Stomach smooth muscle (tissue), 2 donors: ENCODE measurements around the gene C19orf25.
"Not testable (repeated sequence)": the region's sequence is repeated elsewhere in the genome, so short reads cannot be mapped to it uniquely, and the experiment has no call there.

ENCODE experiments used
- H3K27ac ChIP-seq: one replicate; pipeline ENCODE4 v1.7.0; 2013; ENCODE audit warnings: mild to moderate bottlenecking, low read length, inconsistent platforms
- H3K27me3 ChIP-seq, 2 donors: one replicate each; pipeline ENCODE4 v1.7.0; 2013; ENCODE audit warnings: low read length in 2 of 2; ENCODE audit not compliant: insufficient read depth in 2 of 2, control insufficient read depth in 1 of 2
- H3K36me3 ChIP-seq, 2 donors: one replicate each; pipeline ENCODE4 v1.7.0; 2013; ENCODE audit warnings: low read length in 2 of 2; ENCODE audit not compliant: control insufficient read depth in 2 of 2, insufficient read depth in 2 of 2
- H3K4me1 ChIP-seq: one replicate; pipeline ENCODE4 v1.7.0; 2013; ENCODE audit warnings: low read length; ENCODE audit not compliant: control insufficient read depth, insufficient read depth
- H3K4me3 ChIP-seq, 2 donors: one replicate each; pipeline ENCODE4 v1.7.0; 2013; ENCODE audit warnings: low read length in 2 of 2
- H3K9ac ChIP-seq, 2 donors: one replicate each; pipeline ENCODE4 v1.7.0; 2013; ENCODE audit warnings: low read length in 2 of 2, mild to moderate bottlenecking in 1 of 2
- H3K9me3 ChIP-seq, 2 donors: one replicate each; pipeline ENCODE4 v1.7.0; 2013; ENCODE audit warnings: low read length in 2 of 2; ENCODE audit not compliant: control insufficient read depth in 2 of 2
- donor health status: healthy.
- donor health status: Pancreatic carcinoma.

Gene C19orf25

DNA sequence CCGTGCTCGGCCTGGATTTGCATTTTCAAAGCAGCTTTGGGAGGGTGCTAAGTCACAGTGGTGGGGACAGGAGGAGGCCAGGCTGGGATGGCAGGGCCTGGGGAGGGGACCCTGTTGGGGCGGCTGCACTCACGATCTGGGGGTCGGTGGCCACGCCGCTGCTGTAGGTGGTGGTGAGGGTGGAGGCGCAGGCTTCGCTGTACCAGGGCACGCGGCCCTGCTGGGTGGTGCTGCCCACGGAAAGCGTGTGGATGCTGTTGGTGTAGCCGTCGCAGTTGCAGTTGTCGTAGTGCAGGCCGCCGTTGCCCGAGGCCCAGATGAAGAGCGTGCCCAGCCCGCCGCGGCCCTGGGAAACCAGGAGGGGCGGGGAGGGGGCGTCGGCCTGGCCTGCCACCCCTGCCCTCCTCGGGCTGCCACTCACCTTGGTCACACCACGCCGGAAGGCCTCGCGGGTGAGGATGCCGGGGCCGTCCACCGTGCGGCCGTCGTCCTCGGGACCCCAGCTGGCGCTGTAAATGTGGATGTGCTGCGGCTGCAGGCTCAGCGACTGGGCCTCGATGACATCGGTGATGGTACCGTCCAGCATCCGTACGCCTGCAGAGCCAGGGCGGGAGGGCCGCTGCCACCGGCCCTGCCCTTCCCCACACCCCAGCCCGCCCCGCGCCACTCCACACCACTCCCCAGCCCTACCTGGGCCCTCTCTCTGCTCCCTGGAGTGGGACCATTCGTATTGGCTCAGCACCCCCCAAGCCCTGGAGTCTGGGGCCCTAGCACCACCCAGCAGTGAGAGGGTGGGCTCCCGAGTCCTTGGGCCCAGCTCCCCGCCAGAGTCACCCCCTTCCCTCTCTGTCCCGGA, 7.9 kb upstream of the C19orf25 start:
- Histone ChIP-seq H3K27ac (no peak overlapping the region), H3K9me3 (no peaks in the 10 kb centered on the region), H3K4me3 (no peak overlapping the region), H3K36me3 (no peaks in the 10 kb centered on the region), H3K9ac (no peak overlapping the region), H3K4me1 (peaks cover 19% of the 10 kb centered on the region), H3K27me3 (peaks cover 4 to 5% of the 10 kb centered on the region in 2 donors)

DNA sequence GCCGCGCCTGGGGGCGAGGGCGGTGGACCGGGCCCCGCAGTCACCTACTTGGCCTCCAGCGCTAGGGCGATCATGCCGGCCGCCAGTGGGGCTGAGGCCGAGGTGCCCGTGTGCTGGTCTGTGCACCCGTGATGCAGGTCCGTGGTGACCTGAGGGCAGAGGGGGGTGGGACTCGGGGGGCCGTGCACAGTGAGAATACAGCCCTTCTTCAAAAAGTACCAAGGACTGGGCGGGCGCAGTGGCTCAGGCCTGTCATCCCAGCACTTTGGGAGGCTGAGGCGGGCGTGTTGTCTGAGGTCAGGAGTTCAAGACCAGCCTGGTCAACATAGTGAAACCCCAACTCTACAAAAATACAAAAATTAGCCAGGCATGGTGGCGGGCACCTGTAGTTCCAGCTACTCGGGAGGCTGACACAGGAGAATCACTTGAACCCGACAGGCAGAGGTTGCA, 5.0 kb upstream of the C19orf25 start:
- H3K9ac ChIP-seq = no peak overlapping the region
- H3K4me1 ChIP-seq = peaks cover 6% of the 10 kb centered on the region
- H3K4me3 ChIP-seq = no peak overlapping the region
- H3K9me3 ChIP-seq = no peaks in the 10 kb centered on the region
- H3K27me3 ChIP-seq = no peaks in the 10 kb centered on the region
- no peaks in the 10 kb centered on the region for H3K36me3 ChIP-seq
- H3K27ac ChIP-seq = no peak overlapping the region

- Histone ChIP-seq H3K4me1 (peaks cover 9% of the 10 kb centered on the region), H3K27ac (no peak overlapping the region), H3K36me3 (no peaks in the 10 kb centered on the region), H3K4me3 (no peak overlapping the region), H3K9ac (no peak overlapping the region), H3K9me3 (no peaks in the 10 kb centered on the region), H3K27me3 (no peaks in the 10 kb centered on the region)
Measured at GRCh38 chr19:1483131-1483978, 4.3 kb upstream of the C19orf25 start.

- no peak overlapping the region for H3K4me3 ChIP-seq
- H3K27me3 ChIP-seq = no peaks in the 10 kb centered on the region
- peaks cover 15% of the 10 kb centered on the region for H3K4me1 ChIP-seq
- H3K36me3 ChIP-seq = no peaks in the 10 kb centered on the region
- no peak overlapping the region for H3K9ac ChIP-seq
- H3K27ac ChIP-seq = no peak overlapping the region
- H3K9me3 ChIP-seq = no peaks in the 10 kb centered on the region
Measured at GRCh38 chr19:1482361-1483130, 3.5 kb upstream of the C19orf25 start.

DNA sequence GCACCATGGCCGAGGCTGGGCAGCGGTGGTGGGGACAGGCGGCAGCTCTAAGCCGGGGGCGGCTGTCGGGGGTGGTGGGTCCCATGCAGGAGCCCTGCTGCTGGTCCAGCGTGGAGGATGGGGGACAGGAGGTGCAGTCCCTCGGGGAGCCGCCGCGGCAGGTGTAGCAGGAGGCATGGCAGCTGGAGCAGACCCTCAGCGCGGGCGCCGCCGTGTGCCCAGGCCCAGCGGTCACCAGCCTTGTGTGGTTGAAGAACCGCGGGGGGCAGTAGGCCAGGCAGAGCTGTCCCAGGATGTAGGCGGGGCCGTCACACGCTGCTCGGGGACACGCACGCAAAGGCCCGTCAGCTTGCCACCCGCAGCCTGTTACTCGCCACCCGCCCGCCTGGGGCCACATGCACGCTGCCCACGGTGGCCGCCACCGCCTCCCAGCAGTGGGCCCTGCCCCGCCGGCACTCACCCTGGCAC, 2.9 kb upstream of the C19orf25 start:
- peaks cover 18% of the 10 kb centered on the region for H3K4me1 ChIP-seq
- H3K27me3 ChIP-seq = no peaks in the 10 kb centered on the region

DNA sequence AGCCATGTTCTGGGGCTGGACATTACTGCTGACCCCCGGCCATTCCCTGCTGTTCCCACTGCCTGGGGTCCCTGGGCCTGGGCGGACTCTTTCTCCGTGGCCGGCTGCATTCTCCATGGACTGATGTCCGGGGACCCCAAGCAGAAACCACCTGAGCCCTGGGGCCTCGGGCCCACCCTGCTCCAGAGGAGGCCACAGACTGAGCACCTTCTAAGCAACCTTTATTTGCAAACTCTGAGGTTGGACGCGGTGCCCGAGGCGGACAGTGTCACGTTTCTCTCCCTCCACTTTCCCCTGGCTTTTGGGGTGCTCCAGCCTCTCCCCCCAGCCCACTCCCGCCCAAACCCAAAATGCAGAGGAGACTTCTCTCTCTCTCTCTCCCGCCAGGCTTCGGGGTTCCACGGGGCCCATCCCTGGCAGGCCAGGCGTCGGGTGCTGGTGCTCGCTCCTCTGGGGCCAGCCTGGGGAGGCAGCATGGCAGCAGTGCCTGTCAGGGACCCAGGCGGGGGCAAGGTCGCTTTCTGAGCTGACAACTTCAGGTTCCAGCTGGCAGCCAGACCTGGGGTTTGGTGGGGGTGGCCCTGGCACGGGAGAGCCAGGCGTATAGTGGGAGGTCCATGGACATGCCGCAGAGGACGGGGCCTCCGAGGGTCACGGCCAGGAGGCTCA, 2.3 kb upstream of the C19orf25 start:
- no peak overlapping the region for H3K27ac ChIP-seq

More for the DNA sequence above, 2.9 kb upstream of the C19orf25 start:
- Histone ChIP-seq H3K27ac (no peak overlapping the region), H3K9me3 (no peaks in the 10 kb centered on the region), H3K4me3 (no peak overlapping the region), H3K9ac (no peak overlapping the region), H3K36me3 (no peaks in the 10 kb centered on the region)

DNA sequence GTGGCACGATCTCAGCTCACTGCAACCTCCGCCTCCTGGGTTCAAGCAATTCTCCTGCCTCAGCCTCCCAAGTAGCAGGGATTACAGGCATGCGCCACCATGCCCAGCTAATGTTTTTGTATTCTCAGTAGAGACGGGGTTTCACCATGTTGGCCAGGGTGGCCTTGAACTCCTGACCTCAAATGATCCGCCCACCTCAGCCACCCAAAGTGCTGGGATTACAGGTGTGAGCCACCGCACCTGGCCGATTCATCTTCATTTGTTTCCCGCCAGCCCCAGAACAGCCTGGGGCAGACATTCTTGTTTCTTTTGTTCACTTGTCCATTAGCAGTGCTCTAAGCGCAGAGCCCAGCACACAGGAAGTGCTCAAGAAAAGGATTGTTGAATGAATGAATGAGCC, 2.0 kb downstream of the C19orf25 start:
- Histone ChIP-seq H3K27me3 (peaks cover 15% of the 10 kb centered on the region in 2 donors), H3K4me1 (peaks cover 23% of the 10 kb centered on the region)
- H3K27ac ChIP-seq, H3K36me3 ChIP-seq, H3K9me3 ChIP-seq, H3K9ac ChIP-seq, H3K4me3 ChIP-seq: not testable (repeated sequence)

More for the DNA sequence above, 2.3 kb upstream of the C19orf25 start:
- Histone ChIP-seq H3K4me1 (peaks cover 18% of the 10 kb centered on the region), H3K4me3 (no peak overlapping the region), H3K9ac (no peak overlapping the region), H3K9me3 (no peaks in the 10 kb centered on the region), H3K27me3 (no peaks in the 10 kb centered on the region), H3K36me3 (peaks cover 0 to 3% of the 10 kb centered on the region in 2 donors)

GRCh38 chr19:1475751-1476437, 3.1 kb downstream of the C19orf25 start:
- peaks cover 4% of the 10 kb centered on the region in 2 donors for H3K36me3 ChIP-seq
- H3K27me3 ChIP-seq = peaks cover 27% of the 10 kb centered on the region in 2 donors
- H3K9ac ChIP-seq = no peak overlapping the region
- H3K4me1 ChIP-seq = peaks cover 35% of the 10 kb centered on the region
- H3K9me3 ChIP-seq = no peaks in the 10 kb centered on the region
- no peak overlapping the region for H3K27ac ChIP-seq
- H3K4me3 ChIP-seq = no peak overlapping the region

DNA sequence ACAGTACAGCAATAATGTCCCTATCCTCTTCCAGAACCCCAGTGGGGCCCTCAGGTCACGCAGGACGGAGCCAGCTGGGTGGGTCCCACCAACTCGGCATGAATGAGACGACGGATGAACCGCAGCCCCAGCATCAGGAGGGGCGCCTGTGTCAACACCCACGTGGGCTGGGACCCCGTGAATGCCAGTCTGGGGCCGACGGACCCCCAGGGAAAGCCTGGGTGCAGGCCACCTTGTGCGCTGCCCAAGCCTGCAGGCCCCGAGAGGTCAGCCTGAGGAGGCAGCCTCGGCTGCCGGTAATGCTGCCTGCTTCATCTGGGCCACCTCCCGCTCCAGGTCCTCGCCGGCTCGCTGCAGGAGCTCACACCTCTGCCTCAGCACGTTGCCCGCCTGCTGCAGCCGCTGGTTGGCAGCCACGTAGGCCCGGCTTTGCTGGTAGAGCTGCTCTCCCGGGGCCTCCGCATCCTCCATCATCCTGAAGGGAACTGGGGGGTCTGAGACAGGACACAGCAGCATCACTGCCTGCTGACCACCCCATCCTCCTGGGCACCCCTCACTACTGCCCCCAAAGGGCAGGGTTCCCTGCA, 4.2 kb downstream of the C19orf25 start:
- peaks cover 33 to 37% of the 10 kb centered on the region in 2 donors for H3K27me3 ChIP-seq

More for the DNA sequence above, 4.2 kb downstream of the C19orf25 start:
- H3K27ac ChIP-seq = no peak overlapping the region
- peaks cover 45% of the 10 kb centered on the region for H3K4me1 ChIP-seq
- H3K9me3 ChIP-seq = no peaks in the 10 kb centered on the region
- peaks cover 4% of the 10 kb centered on the region in 2 donors for H3K36me3 ChIP-seq
- H3K9ac ChIP-seq = no peak overlapping the region
- no peak overlapping the region for H3K4me3 ChIP-seq
